ENCODE results near the gene FLOT1. TPM values are rescaled to one million over a fixed set of nuclear protein-coding genes. Genes with fewer than 3 reads are reported as not detected.
"Not testable (repeated sequence)": the region's sequence is repeated elsewhere in the genome, so short reads cannot be mapped to it uniquely, and the experiment has no call there.

FLOT1 gene
- total RNA-seq, 4 donors from 2014 or later: 96.9 to 127 (median 117) TPM

DNA sequence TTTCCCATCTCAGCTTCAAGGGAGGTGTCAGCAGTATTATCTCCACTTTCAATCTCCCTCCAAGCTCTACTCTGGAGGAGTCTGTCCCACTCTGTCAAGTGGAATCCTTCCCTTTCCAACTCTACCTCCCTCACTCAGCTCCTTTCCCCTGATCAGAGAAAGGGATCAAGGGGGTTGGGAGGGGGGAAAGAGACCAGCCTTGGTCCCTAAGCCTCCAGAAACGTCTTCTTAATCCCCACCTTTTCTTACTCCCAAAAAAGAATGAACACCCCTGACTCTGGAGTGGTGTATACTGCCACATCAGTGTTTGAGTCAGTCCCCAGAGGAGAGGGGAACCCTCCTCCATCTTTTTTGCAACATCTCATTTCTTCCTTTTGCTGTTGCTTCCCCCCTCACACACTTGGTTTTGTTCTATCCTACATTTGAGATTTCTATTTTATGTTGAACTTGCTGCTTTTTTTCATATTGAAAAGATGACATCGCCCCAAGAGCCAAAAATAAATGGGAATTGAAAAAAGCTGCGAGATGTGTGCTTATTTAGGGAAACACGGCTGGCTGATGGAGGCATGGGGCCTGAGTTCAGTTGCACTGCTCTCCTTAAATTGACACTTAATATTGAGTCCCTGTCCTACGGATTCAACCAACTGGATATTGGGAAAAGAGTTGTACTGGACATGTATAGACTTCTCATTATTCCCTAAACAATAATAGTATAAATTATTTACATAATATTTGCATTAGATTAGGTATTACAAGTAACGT lies 17.4 kb downstream of the FLOT1 start:
- no peaks in the 10 kb centered on the region for H3K9me3 ChIP-seq
- DNase-seq: no peak
- peaks cover 0 to 72% of the 10 kb centered on the region in 2 donors for H3K36me3 ChIP-seq
- intact Hi-C loops (cut with DNase I; ENCODE audit: low total_unique reads) (no loop called here), in situ Hi-C loops (cut with MboI; ENCODE audit: low sequenced_read_pairs in 4 of 4) (loop anchor here (5.0 to 25.0 kb wide), 3 partner anchors 43 to 162 kb away; partner anchors contain the start of gene DDR1 (in 1 of the 4))
- no peaks in the 10 kb centered on the region for H3K27me3 ChIP-seq
- H3K27ac ChIP-seq: peak overlapping the region in 3 of 4 donors; percentile 2 to 19 (median 14)
- no peak for ATAC-seq
- TF ChIP-seq, protein P1, sequence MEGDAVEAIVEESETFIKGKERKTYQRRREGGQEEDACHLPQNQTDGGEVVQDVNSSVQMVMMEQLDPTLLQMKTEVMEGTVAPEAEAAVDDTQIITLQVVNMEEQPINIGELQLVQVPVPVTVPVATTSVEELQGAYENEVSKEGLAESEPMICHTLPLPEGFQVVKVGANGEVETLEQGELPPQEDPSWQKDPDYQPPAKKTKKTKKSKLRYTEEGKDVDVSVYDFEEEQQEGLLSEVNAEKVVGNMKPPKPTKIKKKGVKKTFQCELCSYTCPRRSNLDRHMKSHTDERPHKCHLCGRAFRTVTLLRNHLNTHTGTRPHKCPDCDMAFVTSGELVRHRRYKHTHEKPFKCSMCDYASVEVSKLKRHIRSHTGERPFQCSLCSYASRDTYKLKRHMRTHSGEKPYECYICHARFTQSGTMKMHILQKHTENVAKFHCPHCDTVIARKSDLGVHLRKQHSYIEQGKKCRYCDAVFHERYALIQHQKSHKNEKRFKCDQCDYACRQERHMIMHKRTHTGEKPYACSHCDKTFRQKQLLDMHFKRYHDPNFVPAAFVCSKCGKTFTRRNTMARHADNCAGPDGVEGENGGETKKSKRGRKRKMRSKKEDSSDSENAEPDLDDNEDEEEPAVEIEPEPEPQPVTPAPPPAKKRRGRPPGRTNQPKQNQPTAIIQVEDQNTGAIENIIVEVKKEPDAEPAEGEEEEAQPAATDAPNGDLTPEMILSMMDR (IDR thresholded peaks at IDR 0.05 in 4 of 5, conservative IDR thresholded peaks at IDR 0.05 in 1 of 5): no peak
- TF ChIP-seq POLR2A (IDR thresholded peaks at IDR 0.05): no peak
- H3K4me3 ChIP-seq: no peak overlapping the region
- peaks cover 11 to 18% of the 10 kb centered on the region in 2 donors for H3K4me1 ChIP-seq

DNA sequence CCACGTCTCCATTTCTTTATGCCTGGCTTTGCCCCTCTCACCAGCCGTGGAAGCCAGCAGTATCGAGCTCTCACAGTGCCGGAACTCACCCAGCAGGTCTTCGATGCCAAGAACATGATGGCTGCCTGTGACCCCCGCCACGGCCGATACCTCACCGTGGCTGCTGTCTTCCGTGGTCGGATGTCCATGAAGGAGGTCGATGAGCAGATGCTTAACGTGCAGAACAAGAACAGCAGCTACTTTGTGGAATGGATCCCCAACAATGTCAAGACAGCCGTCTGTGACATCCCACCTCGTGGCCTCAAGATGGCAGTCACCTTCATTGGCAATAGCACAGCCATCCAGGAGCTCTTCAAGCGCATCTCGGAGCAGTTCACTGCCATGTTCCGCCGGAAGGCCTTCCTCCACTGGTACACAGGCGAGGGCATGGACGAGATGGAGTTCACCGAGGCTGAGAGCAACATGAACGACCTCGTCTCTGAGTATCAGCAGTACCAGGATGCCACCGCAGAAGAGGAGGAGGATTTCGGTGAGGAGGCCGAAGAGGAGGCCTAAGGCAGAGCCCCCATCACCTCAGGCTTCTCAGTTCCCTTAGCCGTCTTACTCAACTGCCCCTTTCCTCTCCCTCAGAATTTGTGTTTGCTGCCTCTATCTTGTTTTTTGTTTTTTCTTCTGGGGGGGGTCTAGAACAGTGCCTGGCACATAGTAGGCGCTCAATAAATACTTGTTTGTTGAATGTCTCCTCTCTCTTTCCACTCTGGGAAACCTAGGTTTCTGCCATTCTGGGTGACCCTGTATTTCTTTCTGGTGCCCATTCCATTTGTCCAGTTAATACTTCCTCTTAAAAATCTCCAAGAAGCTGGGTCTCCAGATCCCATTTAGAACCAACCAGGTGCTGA lies 18.4 kb downstream of the FLOT1 start:
- in situ Hi-C loops (cut with MboI; ENCODE audit: low sequenced_read_pairs in 4 of 4): loop anchor here (5.0 kb wide), 2 partner anchors 42 to 47 kb away; no protein-coding TSS in a partner anchor
- H3K4me3 ChIP-seq; H3K27me3 ChIP-seq; ATAC-seq; H3K9me3 ChIP-seq; intact Hi-C loops (cut with DNase I; ENCODE audit: low total_unique reads); DNase-seq: not testable (repeated sequence)
- Histone ChIP-seq H3K36me3 (peaks cover 0 to 62% of the 10 kb centered on the region in 2 donors), H3K4me1 (peaks cover 19 to 24% of the 10 kb centered on the region in 2 donors), H3K27ac (peak overlapping the region in 2 of 4 donors; percentile 3 to 28)

DNA sequence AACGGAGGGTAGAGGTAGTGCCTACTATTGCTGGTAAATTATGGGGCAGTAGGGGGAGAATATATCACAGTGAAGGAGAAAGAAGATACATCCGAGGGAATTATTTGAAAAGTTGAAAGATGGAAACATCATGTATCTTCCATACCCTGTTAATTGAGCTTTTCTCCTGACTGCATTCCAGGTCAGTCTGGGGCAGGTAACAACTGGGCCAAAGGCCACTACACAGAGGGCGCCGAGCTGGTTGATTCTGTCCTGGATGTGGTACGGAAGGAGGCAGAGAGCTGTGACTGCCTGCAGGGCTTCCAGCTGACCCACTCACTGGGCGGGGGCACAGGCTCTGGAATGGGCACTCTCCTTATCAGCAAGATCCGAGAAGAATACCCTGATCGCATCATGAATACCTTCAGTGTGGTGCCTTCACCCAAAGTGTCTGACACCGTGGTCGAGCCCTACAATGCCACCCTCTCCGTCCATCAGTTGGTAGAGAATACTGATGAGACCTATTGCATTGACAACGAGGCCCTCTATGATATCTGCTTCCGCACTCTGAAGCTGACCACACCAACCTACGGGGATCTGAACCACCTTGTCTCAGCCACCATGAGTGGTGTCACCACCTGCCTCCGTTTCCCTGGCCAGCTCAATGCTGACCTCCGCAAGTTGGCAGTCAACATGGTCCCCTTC lies 19.2 kb downstream of the FLOT1 start:
- peaks cover 0 to 54% of the 10 kb centered on the region in 2 donors for H3K36me3 ChIP-seq
- H3K27me3 ChIP-seq; intact Hi-C loops (cut with DNase I; ENCODE audit: low total_unique reads); DNase-seq; H3K9me3 ChIP-seq; ATAC-seq; H3K4me3 ChIP-seq: not testable (repeated sequence)
- in situ Hi-C loops (cut with MboI; ENCODE audit: low sequenced_read_pairs in 4 of 4): loop anchor here (5.0 kb wide), 2 partner anchors 41 to 46 kb away; no protein-coding TSS in a partner anchor
- peaks cover 20 to 26% of the 10 kb centered on the region in 2 donors for H3K4me1 ChIP-seq
- peak overlapping the region in 3 of 4 donors; percentile 94 to 99 (median 96) for H3K27ac ChIP-seq

DNA sequence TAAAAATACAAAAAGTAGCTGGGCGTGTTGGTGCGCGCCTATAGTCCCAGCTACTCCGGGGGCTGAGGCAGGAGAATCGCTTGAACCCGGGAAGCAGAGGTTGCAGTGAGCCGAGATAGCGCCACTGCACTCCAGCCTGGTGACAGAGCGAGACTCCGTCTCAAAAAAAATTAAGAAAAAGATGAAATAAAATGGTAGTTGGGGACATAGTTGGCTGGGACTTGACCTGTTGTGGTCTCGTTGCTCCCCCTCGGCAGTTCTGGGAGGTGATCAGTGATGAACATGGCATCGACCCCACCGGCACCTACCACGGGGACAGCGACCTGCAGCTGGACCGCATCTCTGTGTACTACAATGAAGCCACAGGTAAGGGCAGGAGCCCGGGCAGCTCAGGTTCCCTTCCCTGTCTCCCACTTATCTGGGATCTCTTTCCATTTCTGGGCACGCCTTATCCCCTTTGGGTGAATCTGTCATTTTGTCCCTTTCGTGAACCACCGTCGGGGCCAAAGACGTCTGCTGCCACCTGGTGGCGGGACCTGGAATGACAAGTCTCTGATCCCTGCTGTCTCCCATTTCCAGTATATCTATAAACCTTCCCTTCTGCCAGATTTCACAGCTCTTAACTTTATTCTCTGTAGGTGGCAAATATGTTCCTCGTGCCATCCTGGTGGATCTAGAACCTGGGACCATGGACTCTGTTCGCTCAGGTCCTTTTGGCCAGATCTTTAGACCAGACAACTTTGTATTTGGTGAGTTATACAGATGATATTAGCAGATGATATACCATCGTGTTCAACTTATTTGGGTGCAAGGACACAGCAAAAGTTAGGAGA lies 20.0 kb downstream of the FLOT1 start:
- peak overlapping the region; percentile 67 to 99 (median 76) for H3K4me3 ChIP-seq
- TF ChIP-seq POLR2A (IDR thresholded peaks at IDR 0.05): no peak
- TF ChIP-seq, protein P1 (IDR thresholded peaks at IDR 0.05 in 4 of 5, conservative IDR thresholded peaks at IDR 0.05 in 1 of 5): peak; percentile 97 to 99 (median 98)
- H3K27me3 ChIP-seq: no peaks in the 10 kb centered on the region
- intact Hi-C loops (cut with DNase I; ENCODE audit: low total_unique reads) (loop anchor here (1.0 kb wide), 1 partner anchor 43 kb away; no protein-coding TSS in a partner anchor), in situ Hi-C loops (cut with MboI; ENCODE audit: low sequenced_read_pairs in 4 of 4) (loop anchor here (5.0 kb wide), 2 partner anchors 40 to 45 kb away; no protein-coding TSS in a partner anchor)
- H3K36me3 ChIP-seq: peaks cover 0 to 46% of the 10 kb centered on the region in 2 donors
- peak overlapping the region; percentile 94 to 99 (median 97) for H3K27ac ChIP-seq
- DNase-seq (peak; percentile 45 to 75), ATAC-seq (peak in 1 of 2 donors; percentile 18)
- no peaks in the 10 kb centered on the region for H3K9me3 ChIP-seq
- H3K4me1 ChIP-seq: peaks cover 26% of the 10 kb centered on the region in 2 donors

DNA sequence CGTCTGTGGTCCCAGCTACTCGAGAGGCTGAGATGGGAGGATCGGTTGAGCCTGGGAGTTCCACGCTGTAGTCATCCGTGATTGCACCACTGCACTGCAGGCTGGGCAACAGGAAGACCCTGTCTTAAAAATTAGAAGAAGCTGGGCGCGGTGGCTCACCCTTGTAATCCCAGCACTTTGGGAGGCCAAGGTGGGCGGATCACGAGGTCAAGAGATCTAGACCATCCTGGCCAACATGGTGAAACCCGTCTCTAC lies 20.5 kb downstream of the FLOT1 start:
- in situ Hi-C loops (cut with MboI; ENCODE audit: low sequenced_read_pairs in 4 of 4): loop anchor here (5.0 kb wide), 2 partner anchors 40 to 45 kb away; no protein-coding TSS in a partner anchor
- peak in 1 of 2 donors; percentile 49 for DNase-seq

More for the DNA sequence above, 20.5 kb downstream of the FLOT1 start:
- peak overlapping the region; percentile 67 to 99 (median 76) for H3K4me3 ChIP-seq
- intact Hi-C loops (cut with DNase I; ENCODE audit: low total_unique reads): loop anchor here (1.0 kb wide), 1 partner anchor 43 kb away; no protein-coding TSS in a partner anchor
- H3K27me3 ChIP-seq, ATAC-seq, H3K9me3 ChIP-seq: not testable (repeated sequence)
- H3K36me3 ChIP-seq: peaks cover 0 to 40% of the 10 kb centered on the region in 2 donors
- peak overlapping the region; percentile 94 to 99 (median 97) for H3K27ac ChIP-seq
- H3K4me1 ChIP-seq: peaks cover 26% of the 10 kb centered on the region in 2 donors
